Measurements from ENCODE around the gene SARS1. TPM values are rescaled to one million over a fixed set of nuclear protein-coding genes. Genes with fewer than 3 reads are reported as not detected.

The SARS1 gene
- total and polyA plus RNA-seq, 9 donors: 83.7 to 317 (median 119) TPM

DNA sequence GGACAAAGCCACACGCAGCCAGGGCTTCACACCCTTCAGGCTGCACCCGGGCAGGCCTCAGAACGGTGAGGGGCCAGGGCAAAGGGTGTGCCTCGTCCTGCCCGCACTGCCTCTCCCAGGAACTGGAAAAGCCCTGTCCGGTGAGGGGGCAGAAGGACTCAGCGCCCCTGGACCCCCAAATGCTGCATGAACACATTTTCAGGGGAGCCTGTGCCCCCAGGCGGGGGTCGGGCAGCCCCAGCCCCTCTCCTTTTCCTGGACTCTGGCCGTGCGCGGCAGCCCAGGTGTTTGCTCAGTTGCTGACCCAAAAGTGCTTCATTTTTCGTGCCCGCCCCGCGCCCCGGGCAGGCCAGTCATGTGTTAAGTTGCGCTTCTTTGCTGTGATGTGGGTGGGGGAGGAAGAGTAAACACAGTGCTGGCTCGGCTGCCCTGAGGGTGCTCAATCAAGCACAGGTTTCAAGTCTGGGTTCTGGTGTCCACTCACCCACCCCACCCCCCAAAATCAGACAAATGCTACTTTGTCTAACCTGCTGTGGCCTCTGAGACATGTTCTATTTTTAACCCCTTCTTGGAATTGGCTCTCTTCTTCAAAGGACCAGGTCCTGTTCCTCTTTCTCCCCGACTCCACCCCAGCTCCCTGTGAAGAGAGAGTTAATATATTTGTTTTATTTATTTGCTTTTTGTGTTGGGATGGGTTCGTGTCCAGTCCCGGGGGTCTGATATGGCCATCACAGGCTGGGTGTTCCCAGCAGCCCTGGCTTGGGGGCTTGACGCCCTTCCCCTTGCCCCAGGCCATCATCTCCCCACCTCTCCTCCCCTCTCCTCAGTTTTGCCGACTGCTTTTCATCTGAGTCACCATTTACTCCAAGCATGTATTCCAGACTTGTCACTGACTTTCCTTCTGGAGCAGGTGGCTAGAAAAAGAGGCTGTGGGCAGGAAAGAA lies 61.1 kb downstream of the SARS1 start:
- no peaks in the 10 kb centered on the region for H3K27me3 ChIP-seq
- peak in 2 of 5 donors; percentile 68 for DNase-seq
- intact Hi-C loops (cut with DNase I): loop anchor here in 1 of 4 donors (5.0 kb wide), 1 partner anchor 122 kb away; the partner anchor contains the start of gene SORT1
- no peak overlapping the region for H3K27ac ChIP-seq
- H3K4me1 ChIP-seq (ENCODE audit: insufficient read depth): no peaks in the 10 kb centered on the region
- H3K36me3 ChIP-seq: no peaks in the 10 kb centered on the region
- H3K9me3 ChIP-seq: no peaks in the 10 kb centered on the region
- WGBS, 3 donors: 28 to 66% (median 39%) methylated on average over 23 to 24 of the region's 24 CpGs
- TF ChIP-seq, protein P1, sequence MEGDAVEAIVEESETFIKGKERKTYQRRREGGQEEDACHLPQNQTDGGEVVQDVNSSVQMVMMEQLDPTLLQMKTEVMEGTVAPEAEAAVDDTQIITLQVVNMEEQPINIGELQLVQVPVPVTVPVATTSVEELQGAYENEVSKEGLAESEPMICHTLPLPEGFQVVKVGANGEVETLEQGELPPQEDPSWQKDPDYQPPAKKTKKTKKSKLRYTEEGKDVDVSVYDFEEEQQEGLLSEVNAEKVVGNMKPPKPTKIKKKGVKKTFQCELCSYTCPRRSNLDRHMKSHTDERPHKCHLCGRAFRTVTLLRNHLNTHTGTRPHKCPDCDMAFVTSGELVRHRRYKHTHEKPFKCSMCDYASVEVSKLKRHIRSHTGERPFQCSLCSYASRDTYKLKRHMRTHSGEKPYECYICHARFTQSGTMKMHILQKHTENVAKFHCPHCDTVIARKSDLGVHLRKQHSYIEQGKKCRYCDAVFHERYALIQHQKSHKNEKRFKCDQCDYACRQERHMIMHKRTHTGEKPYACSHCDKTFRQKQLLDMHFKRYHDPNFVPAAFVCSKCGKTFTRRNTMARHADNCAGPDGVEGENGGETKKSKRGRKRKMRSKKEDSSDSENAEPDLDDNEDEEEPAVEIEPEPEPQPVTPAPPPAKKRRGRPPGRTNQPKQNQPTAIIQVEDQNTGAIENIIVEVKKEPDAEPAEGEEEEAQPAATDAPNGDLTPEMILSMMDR (IDR thresholded peaks at IDR 0.05): no peak
- TF ChIP-seq POLR2A (IDR thresholded peaks at IDR 0.05): no peak
- no peak for TF ChIP-seq EP300 (IDR thresholded peaks at IDR 0.05)
- H3K4me3 ChIP-seq: no peak overlapping the region

DNA sequence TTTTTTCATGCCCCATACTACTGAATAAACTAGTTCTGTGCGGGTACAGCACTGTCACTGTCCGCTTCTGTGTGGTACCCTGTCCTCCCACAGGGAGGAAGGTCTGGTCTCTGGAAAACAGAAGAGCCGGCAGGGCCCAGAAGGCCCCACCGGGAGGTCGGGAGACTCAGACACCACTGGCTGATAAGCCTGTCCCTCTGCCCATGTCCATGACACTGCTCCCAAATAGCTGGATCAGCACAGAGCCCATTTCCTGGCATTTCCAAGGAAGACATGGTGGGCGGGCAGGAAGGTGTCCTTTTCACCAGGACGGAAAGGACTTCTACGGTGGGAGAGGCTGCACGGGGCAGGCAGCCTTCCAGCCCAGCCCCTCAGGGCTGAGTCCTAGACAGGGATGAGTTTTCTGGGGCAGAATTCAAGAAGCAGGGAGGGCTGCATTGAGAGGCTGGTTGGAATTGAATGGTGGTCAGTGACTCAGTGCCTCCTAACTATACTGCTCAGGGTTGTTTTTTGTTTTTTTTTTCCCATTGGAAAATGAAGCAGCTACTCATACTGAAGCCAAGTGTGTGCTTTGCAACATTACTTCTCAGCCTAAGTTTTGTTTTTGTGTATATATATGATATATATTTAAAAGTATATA lies 62.1 kb downstream of the SARS1 start:
- no peaks in the 10 kb centered on the region for H3K9me3 ChIP-seq
- no peaks in the 10 kb centered on the region for H3K4me1 ChIP-seq (ENCODE audit: insufficient read depth)
- H3K27ac ChIP-seq: no peak overlapping the region
- intact Hi-C loops (cut with DNase I): no loop called here
- WGBS, 3 donors: 58 to 76% (median 65%) methylated on average over 9 of the region's 9 CpGs
- no peaks in the 10 kb centered on the region for H3K27me3 ChIP-seq
- H3K4me3 ChIP-seq: no peak overlapping the region
- H3K36me3 ChIP-seq: no peaks in the 10 kb centered on the region
- TF ChIP-seq POLR2A (IDR thresholded peaks at IDR 0.05) (no peak), EP300 (IDR thresholded peaks at IDR 0.05) (no peak)
- TF ChIP-seq, protein P1 (IDR thresholded peaks at IDR 0.05): no peak
- DNase-seq: no peak

DNA sequence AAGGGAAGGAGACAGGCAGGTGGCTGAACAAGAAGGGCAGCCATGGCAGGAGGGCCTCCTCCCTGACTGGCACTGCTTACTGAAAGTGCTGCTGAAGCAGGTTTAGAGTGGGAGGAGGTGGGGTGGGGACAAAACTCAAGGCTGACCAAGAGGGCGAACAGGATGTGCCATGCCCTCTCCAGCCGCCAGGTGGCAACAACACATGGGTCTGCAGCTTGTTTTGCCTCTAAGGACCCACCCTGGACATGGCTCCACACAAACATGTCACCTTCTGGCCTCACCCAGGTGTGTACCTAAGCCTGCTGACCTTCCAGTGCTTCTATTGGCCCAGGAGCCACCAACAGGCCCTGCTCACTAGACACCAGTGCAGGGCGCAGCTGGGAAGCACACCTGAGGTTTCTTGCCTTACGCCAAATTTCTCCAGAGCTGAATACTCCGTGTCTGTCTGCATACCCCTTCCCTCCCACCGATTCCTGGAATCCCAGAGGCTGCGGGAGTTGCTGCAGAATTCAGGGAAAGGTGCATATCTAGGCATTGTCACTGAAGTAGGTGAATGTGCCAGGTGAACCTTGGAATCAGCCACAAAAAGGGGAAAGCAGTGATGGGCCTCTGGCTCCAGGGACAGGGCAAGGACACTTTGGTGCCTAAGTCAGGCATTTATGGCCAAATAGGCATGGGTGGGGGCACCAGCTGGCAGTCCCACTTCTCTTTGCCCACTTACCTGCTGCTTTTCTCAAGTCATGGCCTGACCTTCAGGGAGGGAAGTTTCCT lies 63.9 kb downstream of the SARS1 start:
- H3K27ac ChIP-seq: no peak overlapping the region
- no peaks in the 10 kb centered on the region for H3K27me3 ChIP-seq
- DNase-seq: peak; percentile 33 to 78 (median 67)
- H3K36me3 ChIP-seq: no peaks in the 10 kb centered on the region
- intact Hi-C loops (cut with DNase I): loop anchor here in 1 of 4 donors (2.0 kb wide), 1 partner anchor 121 kb away; no protein-coding TSS in a partner anchor
- WGBS, 3 donors: 67 to 71% (median 68%) methylated on average over 7 of the region's 7 CpGs
- H3K4me3 ChIP-seq: no peak overlapping the region
- H3K4me1 ChIP-seq (ENCODE audit: insufficient read depth): peaks cover 2% of the 10 kb centered on the region
- H3K9me3 ChIP-seq: no peaks in the 10 kb centered on the region
- TF ChIP-seq, protein P1 (IDR thresholded peaks at IDR 0.05): peak; percentile 31 to 73 (median 65)
- no peak for TF ChIP-seq EP300 (IDR thresholded peaks at IDR 0.05)
- no peak for TF ChIP-seq POLR2A (IDR thresholded peaks at IDR 0.05)
